Measurements from ENCODE around the gene RALGPS1.

Gene RALGPS1

GRCh38 chr9:127178686-127179632, 264.4 kb downstream of the RALGPS1 start:
- Histone ChIP-seq H3K27me3 (replicated peaks; ENCODE audit: insufficient read depth, low read length) (no peaks in the 10 kb centered on the region), H3K27ac (ENCODE audit: low read length) (no peak overlapping the region), H3K9me2 (replicated peaks; ENCODE audit: insufficient read depth, low read length) (no peaks in the 10 kb centered on the region), H3F3A (ENCODE audit: insufficient read depth, low read length) (no peaks in the 10 kb centered on the region), H2AFZ (ENCODE audit: low read length) (no peak overlapping the region), H3K4me2 (ENCODE audit: low read depth, low read length) (no peak overlapping the region), H3K36me3 (replicated peaks; ENCODE audit: insufficient read depth, low read length) (no peaks in the 10 kb centered on the region), H3K4me1 (ENCODE audit: low read length) (no peaks in the 10 kb centered on the region), H3K79me2 (ENCODE audit: low read length) (no peaks in the 10 kb centered on the region), H3K9me3 (replicated peaks; ENCODE audit: insufficient read depth, low read length) (no peaks in the 10 kb centered on the region), H3K4me3 (ENCODE audit: low read length) (no peak overlapping the region), H4K20me1 (ENCODE audit: insufficient read depth, low read length) (no peaks in the 10 kb centered on the region), H3K9ac (ENCODE audit: low read length) (no peak overlapping the region)
- DNase-seq: no peak
- TF ChIP-seq CTCF (IDR thresholded peaks at IDR 0.05; ENCODE audit: low read length) (no peak), EZH2 (optimal IDR thresholded peaks at IDR 0.05; ENCODE audit: low read depth, low read length) (no peak), EZH2phosphoT487 (IDR thresholded peaks at IDR 0.05; ENCODE audit: low read length) (no peak)

- H3K79me2 ChIP-seq (ENCODE audit: low read length): no peaks in the 10 kb centered on the region
- no peak overlapping the region for H3K4me2 ChIP-seq (ENCODE audit: low read depth, low read length)
- no peaks in the 10 kb centered on the region for H3K4me1 ChIP-seq (ENCODE audit: low read length)
- H3F3A ChIP-seq (ENCODE audit: insufficient read depth, low read length): no peaks in the 10 kb centered on the region
- H3K27ac ChIP-seq (ENCODE audit: low read length): no peak overlapping the region
- no peaks in the 10 kb centered on the region for H3K9me3 ChIP-seq (replicated peaks; ENCODE audit: insufficient read depth, low read length)
- H3K4me3 ChIP-seq (ENCODE audit: low read length): no peak overlapping the region
- H2AFZ ChIP-seq (ENCODE audit: low read length): no peak overlapping the region
- H4K20me1 ChIP-seq (ENCODE audit: insufficient read depth, low read length): no peaks in the 10 kb centered on the region
- TF ChIP-seq EZH2 (optimal IDR thresholded peaks at IDR 0.05; ENCODE audit: low read depth, low read length): no peak
- no peak for TF ChIP-seq EZH2phosphoT487 (IDR thresholded peaks at IDR 0.05; ENCODE audit: low read length)
- TF ChIP-seq CTCF (IDR thresholded peaks at IDR 0.05; ENCODE audit: low read length): no peak
- no peak for DNase-seq
- no peak overlapping the region for H3K9ac ChIP-seq (ENCODE audit: low read length)
- no peaks in the 10 kb centered on the region for H3K27me3 ChIP-seq (replicated peaks; ENCODE audit: insufficient read depth, low read length)
- no peaks in the 10 kb centered on the region for H3K36me3 ChIP-seq (replicated peaks; ENCODE audit: insufficient read depth, low read length)
- H3K9me2 ChIP-seq (replicated peaks; ENCODE audit: insufficient read depth, low read length): no peaks in the 10 kb centered on the region
These were observed 265.3 kb downstream of the RALGPS1 start for GRCh38 chr9:127179633-127180441.

- H3K4me1 ChIP-seq (ENCODE audit: low read length): no peaks in the 10 kb centered on the region
- no peak overlapping the region for H3K9ac ChIP-seq (ENCODE audit: low read length)
- no peaks in the 10 kb centered on the region for H3K27me3 ChIP-seq (replicated peaks; ENCODE audit: insufficient read depth, low read length)
- no peak overlapping the region for H3K4me3 ChIP-seq (ENCODE audit: low read length)
- no peak overlapping the region for H3K27ac ChIP-seq (ENCODE audit: low read length)
- no peaks in the 10 kb centered on the region for H3K9me2 ChIP-seq (replicated peaks; ENCODE audit: insufficient read depth, low read length)
- H3K79me2 ChIP-seq (ENCODE audit: low read length): no peaks in the 10 kb centered on the region
- TF ChIP-seq EZH2 (optimal IDR thresholded peaks at IDR 0.05; ENCODE audit: low read depth, low read length) (no peak), CTCF (IDR thresholded peaks at IDR 0.05; ENCODE audit: low read length) (no peak), EZH2phosphoT487 (IDR thresholded peaks at IDR 0.05; ENCODE audit: low read length) (no peak)
- no peaks in the 10 kb centered on the region for H3K9me3 ChIP-seq (replicated peaks; ENCODE audit: insufficient read depth, low read length)
- no peaks in the 10 kb centered on the region for H4K20me1 ChIP-seq (ENCODE audit: insufficient read depth, low read length)
- no peak overlapping the region for H3K4me2 ChIP-seq (ENCODE audit: low read depth, low read length)
- no peak overlapping the region for H2AFZ ChIP-seq (ENCODE audit: low read length)
- no peaks in the 10 kb centered on the region for H3K36me3 ChIP-seq (replicated peaks; ENCODE audit: insufficient read depth, low read length)
- no peak for DNase-seq
- H3F3A ChIP-seq (ENCODE audit: insufficient read depth, low read length): no peaks in the 10 kb centered on the region
These were observed 266.1 kb downstream of the RALGPS1 start for GRCh38 chr9:127180457-127181314.
